AG04450 (cell line): Measurements from ENCODE around the gene HHIP. TPM values are rescaled to one million over a fixed set of nuclear protein-coding genes. Genes with fewer than 3 reads are reported as not detected.

ENCODE experiments used
- CTCF ChIA-PET: fragments of 300-600, 350-600 bp; formaldehyde crosslinking; extraction: SDS; loops from one replicate; lab custom pipeline; 2022; ENCODE audit warnings: antibody characterized with exemption, inconsistent platforms; lab: Charles Lee
- POLR2A ChIA-PET: fragments of 350-600 bp; formaldehyde crosslinking; extraction: SDS; loops from one replicate; lab custom pipeline; 2021; ENCODE audit warnings: antibody characterized with exemption, inconsistent platforms; lab: Yijun Ruan, JAX
- DNase-seq: peaks from one replicate; pipeline ENCODE4 v3.0.0-alpha.2; 2011; ENCODE audit warnings: low read depth, low spot score
- H3K27ac ChIP-seq: one replicate; pipeline ENCODE4 v1.5.1; 2012; ENCODE audit warnings: low read depth, low read length, control low read depth
- H3K27me3 ChIP-seq: one replicate; pipeline ENCODE4 v1.6.0; 2012; ENCODE audit warnings: low read length; ENCODE audit not compliant: control insufficient read depth, insufficient read depth
- H3K4me3 ChIP-seq: 2 replicates; pipeline ENCODE4 v1.5.1; 2011; ENCODE audit warnings: mild to moderate bottlenecking, low read depth, low read length, control low read depth
- H3K9me3 ChIP-seq: 2 replicates; pipeline ENCODE4 v1.5.1; 2012; ENCODE audit warnings: low read length; ENCODE audit not compliant: control insufficient read depth, insufficient read depth
- polyA minus RNA-seq: library from RNA; depleted of rRNA, polyadenylated mRNA; stranded (reverse); fragments of >200 nt; gene quantifications from 2 replicates; pipeline ENCODE4 v1.2.3, GENCODE V29; 2011; rRNA and poly(A)+ RNA removed
- polyA plus RNA-seq: library from polyadenylated mRNA; depleted of rRNA; stranded (reverse); fragments of >200 nt; gene quantifications from 2 replicates; pipeline ENCODE4 v1.2.3, GENCODE V29; 2011; rRNA removed
- TF ChIP-seq, protein P1 (sequence below): IDR thresholded peaks from 2 replicates; pipeline ENCODE4 v1.5.1; 2011; ENCODE audit warnings: low read depth, low read length, control low read depth, inconsistent platforms

The HHIP gene, protein sequence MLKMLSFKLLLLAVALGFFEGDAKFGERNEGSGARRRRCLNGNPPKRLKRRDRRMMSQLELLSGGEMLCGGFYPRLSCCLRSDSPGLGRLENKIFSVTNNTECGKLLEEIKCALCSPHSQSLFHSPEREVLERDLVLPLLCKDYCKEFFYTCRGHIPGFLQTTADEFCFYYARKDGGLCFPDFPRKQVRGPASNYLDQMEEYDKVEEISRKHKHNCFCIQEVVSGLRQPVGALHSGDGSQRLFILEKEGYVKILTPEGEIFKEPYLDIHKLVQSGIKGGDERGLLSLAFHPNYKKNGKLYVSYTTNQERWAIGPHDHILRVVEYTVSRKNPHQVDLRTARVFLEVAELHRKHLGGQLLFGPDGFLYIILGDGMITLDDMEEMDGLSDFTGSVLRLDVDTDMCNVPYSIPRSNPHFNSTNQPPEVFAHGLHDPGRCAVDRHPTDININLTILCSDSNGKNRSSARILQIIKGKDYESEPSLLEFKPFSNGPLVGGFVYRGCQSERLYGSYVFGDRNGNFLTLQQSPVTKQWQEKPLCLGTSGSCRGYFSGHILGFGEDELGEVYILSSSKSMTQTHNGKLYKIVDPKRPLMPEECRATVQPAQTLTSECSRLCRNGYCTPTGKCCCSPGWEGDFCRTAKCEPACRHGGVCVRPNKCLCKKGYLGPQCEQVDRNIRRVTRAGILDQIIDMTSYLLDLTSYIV
- polyA plus RNA-seq (3.2 and 3.6 TPM in 2 replicates), polyA minus RNA-seq (1.1 and 4.3 TPM in 2 replicates)

DNA sequence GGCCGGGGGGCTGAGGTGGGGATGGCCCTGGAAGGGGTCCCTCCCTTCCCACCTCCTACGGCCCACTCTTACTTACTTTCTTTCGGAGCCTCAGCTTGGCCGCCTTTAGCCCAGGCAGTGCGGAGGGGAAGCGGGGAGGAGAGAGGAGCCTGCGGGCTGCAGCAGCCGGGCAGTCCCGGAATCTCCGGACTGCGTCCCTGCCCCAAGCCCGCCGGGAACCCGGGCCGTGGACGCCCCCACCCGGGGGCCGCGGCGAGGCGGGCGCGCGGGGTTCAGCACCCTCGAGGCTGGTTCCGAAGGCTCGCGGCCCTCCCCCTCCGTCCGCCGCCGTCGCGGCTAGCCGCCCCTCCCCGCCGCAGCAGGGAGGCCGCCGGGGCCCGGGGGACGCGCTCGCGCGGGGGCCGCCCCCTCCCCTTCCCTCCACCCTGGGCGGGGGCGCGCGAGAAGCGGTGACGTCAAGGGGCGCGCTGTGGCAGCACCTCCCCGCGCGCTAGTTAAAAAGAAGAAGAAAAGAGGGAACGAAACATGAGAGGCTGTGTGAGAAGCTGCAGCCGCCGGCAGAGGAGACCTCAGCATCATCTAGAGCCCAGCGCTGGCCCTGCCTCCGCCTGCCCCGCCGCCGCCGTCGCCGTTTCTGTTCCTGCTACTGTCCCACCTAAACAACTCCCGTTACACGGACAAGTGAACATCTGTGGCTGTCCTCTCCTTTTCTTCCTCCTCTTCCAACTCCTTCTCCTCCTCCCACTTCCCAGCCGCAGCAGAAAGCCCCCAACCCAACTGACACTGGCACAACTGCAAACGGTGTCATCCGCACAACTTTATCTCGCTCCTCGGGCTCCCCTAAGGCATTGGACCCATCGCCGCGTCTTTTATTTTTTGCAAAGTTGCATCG lies at the start of gene HHIP:
Gene HHIP (plus strand): TSS at position 526 of the 892 bp plus-strand sequence. CDS start 520 bp downstream, outside the sequence.
- TF ChIP-seq, protein P1, sequence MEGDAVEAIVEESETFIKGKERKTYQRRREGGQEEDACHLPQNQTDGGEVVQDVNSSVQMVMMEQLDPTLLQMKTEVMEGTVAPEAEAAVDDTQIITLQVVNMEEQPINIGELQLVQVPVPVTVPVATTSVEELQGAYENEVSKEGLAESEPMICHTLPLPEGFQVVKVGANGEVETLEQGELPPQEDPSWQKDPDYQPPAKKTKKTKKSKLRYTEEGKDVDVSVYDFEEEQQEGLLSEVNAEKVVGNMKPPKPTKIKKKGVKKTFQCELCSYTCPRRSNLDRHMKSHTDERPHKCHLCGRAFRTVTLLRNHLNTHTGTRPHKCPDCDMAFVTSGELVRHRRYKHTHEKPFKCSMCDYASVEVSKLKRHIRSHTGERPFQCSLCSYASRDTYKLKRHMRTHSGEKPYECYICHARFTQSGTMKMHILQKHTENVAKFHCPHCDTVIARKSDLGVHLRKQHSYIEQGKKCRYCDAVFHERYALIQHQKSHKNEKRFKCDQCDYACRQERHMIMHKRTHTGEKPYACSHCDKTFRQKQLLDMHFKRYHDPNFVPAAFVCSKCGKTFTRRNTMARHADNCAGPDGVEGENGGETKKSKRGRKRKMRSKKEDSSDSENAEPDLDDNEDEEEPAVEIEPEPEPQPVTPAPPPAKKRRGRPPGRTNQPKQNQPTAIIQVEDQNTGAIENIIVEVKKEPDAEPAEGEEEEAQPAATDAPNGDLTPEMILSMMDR, result no peak
- ChIA-PET POLR2A (interaction anchor here (0.7 kb wide), 1 partner anchor 313 kb away, joined by 4 read pairs; no protein-coding TSS in a partner anchor), CTCF (interaction anchor here (0.6 to 1.2 kb wide), 4 partner anchors 10 to 415 kb away, joined by 3 to 4 read pairs (median 3); no protein-coding TSS in a partner anchor)
- Histone ChIP-seq H3K9me3 (no peaks in the 10 kb centered on the region; the same call in 1 of the 2 replicates), H3K27me3 (no peaks in the 10 kb centered on the region), H3K4me3 (peak within 1 kb of the TSS; percentile 80), H3K27ac (no peak within 1 kb of the TSS)
- no peak for DNase-seq

DNA sequence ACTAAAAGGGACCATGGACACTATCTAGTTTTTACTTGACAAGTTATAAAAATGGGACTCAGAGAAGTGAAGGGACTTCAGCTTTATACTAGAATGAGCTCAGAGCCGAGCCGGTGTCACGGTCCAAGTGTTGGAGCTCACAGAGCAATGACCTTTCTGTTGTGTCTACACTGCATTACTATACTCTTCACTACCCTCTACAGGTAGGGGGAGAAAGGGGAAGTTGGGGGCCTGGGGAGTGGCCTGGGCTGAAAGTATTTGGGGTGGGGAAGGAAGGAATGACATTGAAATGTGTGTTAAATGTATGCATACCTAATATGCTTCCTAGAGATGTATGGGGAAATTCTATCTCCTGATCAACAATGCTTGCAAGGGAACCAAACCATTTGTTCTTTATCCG lies 48.8 kb upstream of the HHIP start:
- POLR2A ChIA-PET, result no interaction called here
- DNase-seq, result no peak

DNA sequence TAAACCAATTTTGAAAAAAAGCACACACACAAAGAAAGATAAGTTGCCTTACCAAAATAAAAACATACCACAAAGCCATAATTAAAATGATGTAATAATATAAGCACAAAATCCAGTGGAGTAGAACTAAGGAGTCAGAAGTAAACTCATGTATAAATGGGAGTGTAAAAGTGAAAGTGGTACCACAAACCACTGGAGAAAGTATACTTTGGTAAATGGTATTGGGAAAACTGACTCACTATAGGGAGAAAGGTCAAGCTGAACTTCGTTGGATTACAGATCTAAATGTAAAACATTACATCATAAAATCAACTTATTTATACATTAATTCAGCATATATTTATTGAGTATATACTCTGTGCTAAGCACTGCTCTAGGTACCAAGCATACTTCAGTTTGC lies 46.3 kb upstream of the HHIP start:
- no peak for DNase-seq
- CTCF ChIA-PET, result interaction anchor here (1.5 kb wide), 1 partner anchor 12 kb away, joined by 6 read pairs; no protein-coding TSS in a partner anchor

More for the DNA sequence above, 48.8 kb upstream of the HHIP start:
- CTCF ChIA-PET, result no interaction called here
- Histone ChIP-seq H3K4me3 (no peak overlapping the region), H3K9me3 (no peaks in the 10 kb centered on the region), H3K27ac (no peak overlapping the region), H3K27me3 (no peaks in the 10 kb centered on the region)
- TF ChIP-seq, protein P1, result no peak

DNA sequence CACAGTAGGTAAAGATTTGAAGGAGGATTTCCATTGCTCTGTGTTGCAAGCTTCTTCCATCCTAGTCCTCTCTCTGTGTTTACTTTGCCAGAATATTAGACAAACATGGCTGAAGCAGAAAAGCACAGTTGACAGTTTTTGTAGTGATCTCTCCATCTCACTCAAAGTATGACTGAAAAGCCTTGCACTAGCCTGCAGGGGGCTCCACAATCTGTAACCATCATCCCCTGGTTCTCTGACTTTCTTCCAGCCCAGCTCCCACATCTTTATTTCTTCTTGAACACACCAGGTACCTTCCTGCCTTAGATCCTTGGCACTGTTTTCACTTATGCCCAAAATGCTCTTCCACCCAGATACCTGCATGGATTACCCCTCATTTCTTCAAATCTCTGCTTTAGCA lies 34.1 kb upstream of the HHIP start:
- ChIA-PET POLR2A (no interaction called here), CTCF (interaction anchor here (0.6 to 2.1 kb wide), 10 partner anchors 8 to 454 kb away, joined by 3 to 8 read pairs (median 4); no protein-coding TSS in a partner anchor)
- no peaks in the 10 kb centered on the region for H3K9me3 ChIP-seq
- H3K27ac ChIP-seq, result no peak overlapping the region
- no peak for DNase-seq
- H3K4me3 ChIP-seq, result no peak overlapping the region
- no peaks in the 10 kb centered on the region for H3K27me3 ChIP-seq
- TF ChIP-seq, protein P1, result peak; percentile 53

More for the DNA sequence above, 46.3 kb upstream of the HHIP start:
- Histone ChIP-seq H3K9me3 (no peaks in the 10 kb centered on the region), H3K27me3 (no peaks in the 10 kb centered on the region), H3K27ac (no peak overlapping the region), H3K4me3 (no peak overlapping the region)
- TF ChIP-seq, protein P1, result no peak
- POLR2A ChIA-PET, result no interaction called here
